Adrenal gland (tissue), 19 donors: ENCODE data around the gene ITGA1. TPM values are rescaled to one million over a fixed set of nuclear protein-coding genes. Genes with fewer than 3 reads are reported as not detected.
A peak's percentile ranks its signal among the peaks of the same experiment; 100 is the strongest.

Experiments
- DNase-seq, 7 donors: peaks; one replicate each; pipeline ENCODE4 v3.0.0-alpha.2; 2019 to 2020
- H3K27ac ChIP-seq, 5 donors: fragments of 200-600 bp; sonication (generic) in 4 of 5; 1 replicate in 3 of 5; 2 replicates in 2 of 5; pipeline versions ENCODE4 v1.5.1 to v1.8.0; 2016 to 2020; ENCODE audit warnings: mild to moderate bottlenecking in 1 of 5
- H3K27me3 ChIP-seq: fragments of 200-600 bp; 2 replicates; pipeline ENCODE4 v1.8.0; 2021
- H3K36me3 ChIP-seq, 2 donors: fragments of 200-600 bp; replicated peaks in 1 of 2; 1 replicate in 1 of 2; 2 replicates in 1 of 2; pipeline versions ENCODE4 v1.5.1 to v1.8.0; 2018 to 2022
- H3K4me1 ChIP-seq, 2 donors: fragments of 200-600 bp; replicated peaks in 1 of 2; 1 replicate in 1 of 2; 2 replicates in 1 of 2; pipeline versions ENCODE4 v1.5.1 to v1.8.0; 2018 to 2021
- H3K4me3 ChIP-seq, 4 donors: fragments of 200-600 bp; sonication (generic) in 3 of 4; one replicate each; pipeline ENCODE4 v1.5.1; 2016 to 2018
- H3K9me3 ChIP-seq, 3 donors: fragments of 200-600 bp; sonication (generic) in 1 of 3; replicated peaks in 1 of 3; 1 replicate in 2 of 3; 2 replicates in 1 of 3; pipeline versions ENCODE4 v1.5.1 to v1.8.0; 2016 to 2021
- CTCF ChIP-seq, 6 experiments: fragments of 450-650 bp in 4 of 6; fragments of 200-600 bp in 2 of 6; sonication (generic) in 1 of 6; IDR thresholded peaks; 1 replicate in 5 of 6; 2 replicates in 1 of 6; pipeline versions ENCODE4 v1.5.1 to v1.8.0; 2016 to 2021; ENCODE audit warnings: antibody characterized with exemption in 6 of 6, mild to moderate bottlenecking in 2 of 6, moderate library complexity in 1 of 6
- POLR2A ChIP-seq, 2 donors: fragments of 450-650 bp; IDR thresholded peaks; one replicate each; pipeline ENCODE4 v1.6.1; 2017; ENCODE audit warnings: antibody characterized with exemption in 2 of 2, mild to moderate bottlenecking in 2 of 2, moderate library complexity in 1 of 2
- WGBS, 4 donors: extraction: QIAGEN DNeasy Blood & Tissue Kit in 2 of 4; methylation state at CpG; one replicate each; pipeline versions ENCODE4 v1.1.5 to v1.1.7; 2013 to 2017; 5-methylcytosine and 5-hydroxymethylcytosine counted together
- intact Hi-C, 2 donors: fragments of 100-400 bp; cut with DNase I; formaldehyde crosslinking; loops; one replicate each; pipeline versions ENCODE4 v1.14.1 to v1.15.0; 2022 to 2023
- long read RNA-seq, 10 donors: library from polyadenylated mRNA in 3 of 10; unstranded in 2 of 10; stranded (forward) in 1 of 10; transcript quantifications; one replicate each; pipeline ENCODE4 v2.0.0 and lab custom pipeline, GENCODE V29; 2021 to 2026
- polyA plus RNA-seq, 3 donors: library from polyadenylated mRNA; stranded (reverse); fragments of 200-250 nt in 2 of 3; fragments of 350-450 nt in 1 of 3; fragmentation: Illumina TruSeq in 1 of 3; extraction: RNeasy Lipid Tissue Mini Kit (QIAGEN cat#74804) in 1 of 3; gene quantifications; one replicate each; pipeline ENCODE4 v1.2.3, GENCODE V29; 2013 to 2014
- total RNA-seq, 9 donors: library from RNA; depleted of rRNA in 4 of 9; stranded (reverse); fragments of >200 nt in 4 of 9; fragments of 120-200 nt in 1 of 9; fragmentation: NEBNext Ultra II Directional in 1 of 9; extraction: Animal tissue kit (Norgen Biotek cat#: 25700) in 1 of 9; gene quantifications; one replicate each; pipeline versions ENCODE4 v1.1.0 to v1.2.4, GENCODE V29; 2013 to 2023
- donor health status: healthy with polysubstance abuse.
- donor health status: Bipolar disorder and iron deficiency.
- donor health status: DM: yes; HTN: yes; CAD: no.
- donor health status: DM: no; HTN: no; CAD: no.
- donor health status: DM: no; HTN: no; CAD: no.
- donor health status: DM: yes; HTN: yes; CAD: no.

ITGA1 gene
- total RNA-seq = 100 to 1,000 TPM; 137 to 371 (median 164) TPM
- 10 to 100 TPM; 30.0 to 80.3 (median 39.5) TPM for polyA plus RNA-seq
- long read RNA-seq, donor 1, full-length matches to known transcripts = 12 of 34 reads
- long read RNA-seq, donor 1, partial matches to known transcripts = 22 of 34 reads
- long read RNA-seq, donor 1, other reads (novel, unspliced or antisense) = 0 of 34 reads
- long read RNA-seq, donor 2, full-length matches to known transcripts = 7 of 24 reads
- long read RNA-seq, donor 2, partial matches to known transcripts = 17 of 24 reads
- long read RNA-seq, donor 2, other reads (novel, unspliced or antisense) = 0 of 24 reads
- long read RNA-seq, donor 3, full-length matches to known transcripts = 5 of 5 reads
- long read RNA-seq, donor 3, partial matches to known transcripts = 0 of 5 reads
- long read RNA-seq, donor 3, other reads (novel, unspliced or antisense) = 0 of 5 reads
- long read RNA-seq, donor 4, full-length matches to known transcripts = 5 of 39 reads
- long read RNA-seq, donor 4, partial matches to known transcripts = 25 of 39 reads
- long read RNA-seq, donor 4, other reads (novel, unspliced or antisense) = 9 of 39 reads
- long read RNA-seq, donor 5, full-length matches to known transcripts = 108 of 135 reads
- long read RNA-seq, donor 5, partial matches to known transcripts = 18 of 135 reads
- long read RNA-seq, donor 5, other reads (novel, unspliced or antisense) = 9 of 135 reads
- long read RNA-seq, donor 6, full-length matches to known transcripts = 5 of 46 reads
- long read RNA-seq, donor 6, partial matches to known transcripts = 35 of 46 reads
- long read RNA-seq, donor 6, other reads (novel, unspliced or antisense) = 6 of 46 reads
- long read RNA-seq, donor 7, full-length matches to known transcripts = 2 of 26 reads
- long read RNA-seq, donor 7, partial matches to known transcripts = 24 of 26 reads
- long read RNA-seq, donor 7, other reads (novel, unspliced or antisense) = 0 of 26 reads
- long read RNA-seq, donor 8, full-length matches to known transcripts = 18 of 119 reads
- long read RNA-seq, donor 8, partial matches to known transcripts = 101 of 119 reads
- long read RNA-seq, donor 8, other reads (novel, unspliced or antisense) = 0 of 119 reads
- long read RNA-seq, donor 9, full-length matches to known transcripts = 6 of 24 reads
- long read RNA-seq, donor 9, partial matches to known transcripts = 18 of 24 reads
- long read RNA-seq, donor 9, other reads (novel, unspliced or antisense) = 0 of 24 reads
- long read RNA-seq, donor 10, full-length matches to known transcripts = 9 of 71 reads
- long read RNA-seq, donor 10, partial matches to known transcripts = 62 of 71 reads
- long read RNA-seq, donor 10, other reads (novel, unspliced or antisense) = 0 of 71 reads

- Histone ChIP-seq H3K36me3 (no peaks in the 10 kb centered on the region), H3K9me3 (no peaks in the 10 kb centered on the region), H3K27ac (peak within 1 kb of the TSS; percentile 51 to 94 (median 85)), H3K4me1 (peaks cover 0 to 45% of the 10 kb centered on the region in 2 donors), H3K4me3 (peak within 1 kb of the TSS; percentile 14 to 88 (median 57)), H3K27me3 (no peaks in the 10 kb centered on the region)
- 0 to 1% (median 1%) methylated on average over 20 to 61 of the region's 61 CpGs for WGBS, 4 donors
- intact Hi-C loops = loop anchor here (5.0 to 10.0 kb wide), 2 partner anchors 93 to 129 kb away; no protein-coding TSS in a partner anchor
- peak; percentile 80 to 93 (median 87) for DNase-seq
- TF ChIP-seq POLR2A (IDR thresholded peaks at IDR 0.05) (peak in 1 of 2 donors; percentile 82), CTCF (IDR thresholded peaks at IDR 0.05) (peak in 5 of 6 experiments; percentile 37 to 42 (median 40))
Observed at GRCh38 chr5:52787600-52788504, at the start of gene ITGA1, which contains the start of gene PELO. Gene ITGA1 (plus strand): TSS chr5:52787916. CDS start chr5:52788354, 438 bp downstream. Gene PELO (plus strand): TSS chr5:52787916. CDS start chr5:52800395, 12,479 bp downstream.

- no peak overlapping the region for H3K4me3 ChIP-seq
- TF ChIP-seq POLR2A (IDR thresholded peaks at IDR 0.05) (no peak), CTCF (IDR thresholded peaks at IDR 0.05) (no peak)
- peak in 4 of 7 donors; percentile 19 to 44 (median 26) for DNase-seq
- peaks cover 22 to 30% of the 10 kb centered on the region in 2 donors for H3K4me1 ChIP-seq
- H3K27me3 ChIP-seq = no peaks in the 10 kb centered on the region
- intact Hi-C loops = no loop called here
- no peaks in the 10 kb centered on the region for H3K9me3 ChIP-seq
- no peaks in the 10 kb centered on the region for H3K36me3 ChIP-seq
- H3K27ac ChIP-seq = peak overlapping the region; percentile 6 to 73 (median 29)
Observed at GRCh38 chr5:52738095-52738506, 49.6 kb upstream of the ITGA1 start.

GRCh38 chr5:52740007-52740406, 47.7 kb upstream of the ITGA1 start:
- Histone ChIP-seq H3K27ac (no peak overlapping the region), H3K27me3 (no peaks in the 10 kb centered on the region), H3K4me1 (peaks cover 38 to 47% of the 10 kb centered on the region in 2 donors), H3K9me3 (no peaks in the 10 kb centered on the region), H3K36me3 (no peaks in the 10 kb centered on the region), H3K4me3 (no peak overlapping the region)
- WGBS, 4 donors = 65 to 79% (median 75%) methylated on average over 2 of the region's 2 CpGs
- TF ChIP-seq POLR2A (IDR thresholded peaks at IDR 0.05) (no peak), CTCF (IDR thresholded peaks at IDR 0.05) (no peak)
- DNase-seq = no peak
- intact Hi-C loops = no loop called here
